CD4-positive, CD25-positive, alpha-beta regulatory T cell (primary cell): ENCODE measurements around the gene CRYAB. TPM values are rescaled to one million over a fixed set of nuclear protein-coding genes. Genes with fewer than 3 reads are reported as not detected.
"Not testable (repeated sequence)": the region's sequence is repeated elsewhere in the genome, so short reads cannot be mapped to it uniquely, and the experiment has no call there.

Experiments used
- ATAC-seq, 2 donors: fragments of 150-1000 bp; cut with Tn5 transposase; one replicate each; pipeline ENCODE4 v1.10.0; 2021; ENCODE audit warnings: low read depth in 2 of 2, moderate number of reproducible peaks in 2 of 2, moderate library complexity in 1 of 2
- DNase-seq, 3 donors: peaks; one replicate each; pipeline versions ENCODE4 v3.0.0 to v3.0.0-alpha.2; 2012 to 2022; ENCODE audit warnings: mixed read lengths in 1 of 3
- H3K27ac ChIP-seq: one replicate; pipeline ENCODE4 v1.7.0; 2013; ENCODE audit warnings: mild to moderate bottlenecking, low read length; ENCODE audit not compliant: insufficient read depth, poor library complexity, severe bottlenecking
- H3K27me3 ChIP-seq: one replicate; pipeline ENCODE4 v1.7.0; 2013; ENCODE audit warnings: low read length; ENCODE audit not compliant: control insufficient read depth, insufficient read depth
- H3K36me3 ChIP-seq: one replicate; pipeline ENCODE4 v1.7.0; 2013; ENCODE audit warnings: mild to moderate bottlenecking, low read length, moderate library complexity; ENCODE audit not compliant: control insufficient read depth, insufficient read depth
- H3K4me1 ChIP-seq: 2 replicates; pipeline ENCODE4 v1.7.0; 2013; ENCODE audit warnings: mild to moderate bottlenecking, low read length; ENCODE audit not compliant: insufficient read depth, control insufficient read depth, poor library complexity, severe bottlenecking
- H3K4me3 ChIP-seq: one replicate; pipeline ENCODE4 v1.7.0; 2013; ENCODE audit warnings: low read depth, mild to moderate bottlenecking, low read length, moderate library complexity
- H3K9me3 ChIP-seq, 2 experiments: 1 replicate in 1 of 2; 2 replicates in 1 of 2; pipeline ENCODE4 v1.7.0; 2013; ENCODE audit warnings: low read length in 2 of 2, mild to moderate bottlenecking in 1 of 2, moderate library complexity in 1 of 2; ENCODE audit not compliant: control insufficient read depth in 2 of 2
- H3K27ac Mint-ChIP-seq, 3 donors: one replicate each; pipeline ENCODE4 v1.8.0; 2020 to 2022; ENCODE audit warnings: mild to moderate bottlenecking in 3 of 3, mixed read lengths in 3 of 3, moderate library complexity in 2 of 3
- H3K27me3 Mint-ChIP-seq: one replicate; pipeline ENCODE4 v1.8.0; 2022; ENCODE audit warnings: mild to moderate bottlenecking, mixed read lengths
- H3K36me3 Mint-ChIP-seq: one replicate; pipeline ENCODE4 v1.8.0; 2020; ENCODE audit warnings: mixed read lengths
- H3K4me1 Mint-ChIP-seq, 4 donors: one replicate each; pipeline ENCODE4 v1.8.0; 2020 to 2022; ENCODE audit warnings: mixed read lengths in 4 of 4, mild to moderate bottlenecking in 1 of 4
- H3K4me3 Mint-ChIP-seq, 4 donors: one replicate each; pipeline ENCODE4 v1.8.0; 2020 to 2022; ENCODE audit warnings: mild to moderate bottlenecking in 4 of 4, mixed read lengths in 4 of 4, moderate library complexity in 3 of 4
- H3K9me3 Mint-ChIP-seq, 7 donors: one replicate each; pipeline ENCODE4 v1.8.0; 2020 to 2022; ENCODE audit warnings: mixed read lengths in 7 of 7, mild to moderate bottlenecking in 3 of 7, moderate library complexity in 2 of 7
- polyA plus RNA-seq, 4 donors: library from polyadenylated mRNA; unstranded; fragments of 300-500 nt; fragmentation: Illumina TruSeq; gene quantifications; one replicate each; pipeline ENCODE4 v1.2.3, GENCODE V29; 2021
- total RNA-seq: library from RNA; stranded (reverse); gene quantifications from one replicate; pipeline ENCODE4 v1.2.3, GENCODE V29; 2022

CRYAB gene
- total and polyA plus RNA-seq, 5 donors from 2014 or later = not detected

- Histone ChIP-seq H3K27me3 (no peaks in the 10 kb centered on the region), H3K4me3 (no peak overlapping the region), H3K9me3 (no peaks in the 10 kb centered on the region), H3K4me1 (peaks cover 26% of the 10 kb centered on the region), H3K27ac (no peak overlapping the region), H3K36me3 (no peaks in the 10 kb centered on the region)
- Mint-ChIP-seq H3K9me3 (no peaks in the 10 kb centered on the region), H3K36me3 (no peaks in the 10 kb centered on the region), H3K4me1 (peaks cover 13 to 31% (median 21%) of the 10 kb centered on the region in 4 donors), H3K4me3 (peak overlapping the region; percentile 76 to 89 (median 80)), H3K27ac (peak overlapping the region; percentile 51 to 87 (median 73)), H3K27me3 (peaks cover 13% of the 10 kb centered on the region)
- ATAC-seq (no peak), DNase-seq (peak in 1 of 3 donors; percentile 14)
Measured at GRCh38 chr11:111937844-111938243, 26.3 kb upstream of the CRYAB start.

- peaks cover 26% of the 10 kb centered on the region for H3K4me1 ChIP-seq
- H3K4me3 Mint-ChIP-seq = peak overlapping the region; percentile 76 to 89 (median 80)
- H3K9me3 ChIP-seq = no peaks in the 10 kb centered on the region
- peak overlapping the region in 2 of 3 donors; percentile 51 to 73 for H3K27ac Mint-ChIP-seq
- H3K36me3 Mint-ChIP-seq = no peaks in the 10 kb centered on the region
- H3K27ac ChIP-seq = no peak overlapping the region
- H3K27me3 Mint-ChIP-seq = peaks cover 16% of the 10 kb centered on the region
- ATAC-seq (no peak), DNase-seq (peak in 1 of 3 donors; percentile 16)
- H3K4me3 ChIP-seq = no peak overlapping the region
- no peaks in the 10 kb centered on the region for H3K36me3 ChIP-seq
- no peaks in the 10 kb centered on the region for H3K9me3 Mint-ChIP-seq
- H3K27me3 ChIP-seq = no peaks in the 10 kb centered on the region
- peaks cover 13 to 36% (median 24%) of the 10 kb centered on the region in 4 donors for H3K4me1 Mint-ChIP-seq
Measured at GRCh38 chr11:111937461-111937769, 25.8 kb upstream of the CRYAB start.

GRCh38 chr11:111936040-111936540 lies 24.5 kb upstream of the CRYAB start:
- Mint-ChIP-seq H3K27ac (peak overlapping the region in 2 of 3 donors; percentile 85 to 89), H3K36me3 (no peaks in the 10 kb centered on the region), H3K4me1 (peaks cover 13 to 43% (median 24%) of the 10 kb centered on the region in 4 donors), H3K4me3 (peak overlapping the region; percentile 83 to 92 (median 88)), H3K9me3 (no peaks in the 10 kb centered on the region), H3K27me3 (peaks cover 21% of the 10 kb centered on the region)
- peaks cover 33% of the 10 kb centered on the region for H3K4me1 ChIP-seq
- no peak for ATAC-seq
- H3K27me3 ChIP-seq = no peaks in the 10 kb centered on the region
- no peak overlapping the region for H3K27ac ChIP-seq
- no peaks in the 10 kb centered on the region for H3K9me3 ChIP-seq
- no peaks in the 10 kb centered on the region for H3K36me3 ChIP-seq
- DNase-seq = no peak
- H3K4me3 ChIP-seq = peak overlapping the region; percentile 70

DNA sequence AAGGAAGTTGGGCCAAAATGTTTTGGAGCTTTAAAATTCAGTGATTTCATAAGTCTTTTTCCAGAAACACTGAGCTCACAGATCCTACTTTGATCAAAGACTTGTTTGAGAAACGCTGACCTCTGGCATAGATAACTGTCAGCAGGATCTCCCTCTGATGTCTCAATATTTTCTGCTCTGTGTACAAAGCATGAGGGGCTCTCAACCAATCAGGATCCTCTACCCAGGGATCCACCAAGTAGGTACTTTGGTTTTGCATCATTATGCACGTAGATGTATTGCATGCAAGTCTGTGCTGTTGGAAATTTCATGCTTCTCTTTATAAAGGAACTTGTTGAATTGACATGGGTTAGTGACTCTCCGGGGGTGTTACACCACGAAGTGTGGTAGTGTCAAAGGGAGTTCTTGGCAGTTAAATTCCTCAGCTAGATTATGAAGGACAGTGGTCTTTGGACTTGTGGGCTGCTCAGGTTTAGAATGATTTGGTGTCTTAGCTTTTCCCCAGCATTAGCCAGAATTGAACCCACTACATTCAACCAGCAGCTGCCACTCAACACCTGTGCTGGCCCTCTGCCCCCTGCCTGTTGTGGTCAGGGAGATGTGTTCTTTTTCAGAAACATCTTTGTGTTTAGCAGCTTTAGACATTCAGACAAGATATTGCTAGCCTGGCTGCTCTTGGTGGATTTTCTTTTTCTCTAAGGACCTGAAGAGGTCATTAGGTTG lies 23.9 kb upstream of the CRYAB start:
- H3K27me3 ChIP-seq = no peaks in the 10 kb centered on the region
- no peaks in the 10 kb centered on the region for H3K36me3 Mint-ChIP-seq
- H3K27ac Mint-ChIP-seq = peak overlapping the region in 1 of 3 donors; percentile 8
- H3K27ac ChIP-seq = no peak overlapping the region
- H3K4me1 ChIP-seq = peaks cover 33% of the 10 kb centered on the region
- no peak overlapping the region for H3K4me3 ChIP-seq
- ATAC-seq = no peak
- peaks cover 13 to 43% (median 24%) of the 10 kb centered on the region in 4 donors for H3K4me1 Mint-ChIP-seq
- no peaks in the 10 kb centered on the region for H3K9me3 Mint-ChIP-seq
- DNase-seq = peak in 1 of 3 donors; percentile 20
- H3K4me3 Mint-ChIP-seq = peak overlapping the region in 2 of 4 donors; percentile 83 to 88
- peaks cover 21% of the 10 kb centered on the region for H3K27me3 Mint-ChIP-seq
- no peaks in the 10 kb centered on the region for H3K36me3 ChIP-seq
- H3K9me3 ChIP-seq = no peaks in the 10 kb centered on the region

DNA sequence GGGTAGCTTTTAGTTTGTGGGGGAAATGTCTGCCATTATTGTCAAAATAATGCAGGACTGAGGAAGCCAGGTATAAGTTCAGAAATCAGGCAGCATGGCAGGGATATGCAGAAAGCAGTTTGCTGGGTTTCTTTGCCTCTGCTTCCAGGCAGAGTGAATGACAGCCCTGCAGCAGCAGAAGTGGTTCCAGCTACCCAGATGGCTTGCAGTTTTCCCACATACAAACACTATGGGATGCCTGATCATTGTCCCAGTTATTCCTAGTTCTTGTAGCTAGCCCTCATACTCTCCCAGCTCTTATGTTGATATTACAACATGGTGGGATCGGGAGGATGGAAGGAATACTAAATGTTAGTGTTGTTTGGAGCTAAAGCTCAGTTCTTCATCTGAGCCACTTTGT lies 22.7 kb upstream of the CRYAB start:
- ATAC-seq (no peak), DNase-seq (no peak)
- Mint-ChIP-seq H3K36me3 (no peaks in the 10 kb centered on the region), H3K4me1 (peaks cover 13 to 40% (median 24%) of the 10 kb centered on the region in 4 donors), H3K4me3 (peak overlapping the region in 1 of 4 donors; percentile 4), H3K27ac (no peak overlapping the region), H3K9me3 (no peaks in the 10 kb centered on the region), H3K27me3 (peaks cover 21% of the 10 kb centered on the region)
- Histone ChIP-seq H3K27me3 (no peaks in the 10 kb centered on the region), H3K36me3 (no peaks in the 10 kb centered on the region), H3K4me1 (peaks cover 33% of the 10 kb centered on the region), H3K4me3 (no peak overlapping the region), H3K27ac (no peak overlapping the region), H3K9me3 (no peaks in the 10 kb centered on the region)

DNA sequence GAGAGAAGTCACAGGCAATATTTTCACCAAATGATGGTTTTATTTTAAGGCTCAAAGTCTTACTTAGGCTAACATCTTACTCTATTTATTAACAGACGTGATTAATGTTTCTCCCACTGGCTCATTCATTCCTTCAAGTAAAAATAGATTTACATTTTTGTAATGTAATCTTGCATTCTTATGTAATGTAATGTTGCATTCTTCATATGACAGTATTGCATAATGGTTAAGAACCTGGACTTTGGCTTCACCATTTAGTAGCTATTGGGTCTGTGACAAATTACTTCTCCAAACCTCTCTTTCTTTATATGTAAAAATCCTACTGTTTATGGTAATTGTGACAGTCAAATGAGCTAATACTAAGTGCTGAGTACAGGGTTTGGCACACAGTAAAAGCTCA lies 22.3 kb upstream of the CRYAB start:
- Histone ChIP-seq H3K4me1 (peaks cover 30% of the 10 kb centered on the region), H3K9me3 (no peaks in the 10 kb centered on the region), H3K27ac (no peak overlapping the region), H3K27me3 (no peaks in the 10 kb centered on the region), H3K4me3 (no peak overlapping the region), H3K36me3 (no peaks in the 10 kb centered on the region)
- H3K36me3 Mint-ChIP-seq = no peaks in the 10 kb centered on the region
- no peak for ATAC-seq
- no peak for DNase-seq
- H3K27ac Mint-ChIP-seq = no peak overlapping the region
- H3K27me3 Mint-ChIP-seq = peaks cover 17% of the 10 kb centered on the region
- H3K9me3 Mint-ChIP-seq = no peaks in the 10 kb centered on the region
- H3K4me1 Mint-ChIP-seq = peaks cover 12 to 35% (median 21%) of the 10 kb centered on the region in 4 donors
- H3K4me3 Mint-ChIP-seq = no peak overlapping the region

- not testable (repeated sequence) for H3K4me3 ChIP-seq, H3K4me3 Mint-ChIP-seq, H3K27me3 ChIP-seq, H3K9me3 Mint-ChIP-seq, DNase-seq, H3K9me3 ChIP-seq, ATAC-seq, H3K36me3 Mint-ChIP-seq, H3K36me3 ChIP-seq, H3K27ac ChIP-seq
- Mint-ChIP-seq H3K4me1 (peaks cover 5 to 28% (median 14%) of the 10 kb centered on the region in 4 donors), H3K27me3 (peaks cover 13% of the 10 kb centered on the region), H3K27ac (peak overlapping the region in 1 of 3 donors; percentile 43)
- H3K4me1 ChIP-seq = peaks cover 24% of the 10 kb centered on the region
Measured at GRCh38 chr11:111933176-111933575, 21.6 kb upstream of the CRYAB start.

GRCh38 chr11:111932611-111932950 lies 21.0 kb upstream of the CRYAB start:
- Mint-ChIP-seq H3K9me3 (no peaks in the 10 kb centered on the region), H3K4me1 (peaks cover 1 to 22% (median 10%) of the 10 kb centered on the region in 4 donors), H3K36me3 (no peaks in the 10 kb centered on the region), H3K4me3 (peak overlapping the region in 3 of 4 donors; percentile 2 to 81 (median 35)), H3K27ac (peak overlapping the region in 1 of 3 donors; percentile 50), H3K27me3 (peaks cover 8% of the 10 kb centered on the region)
- no peak overlapping the region for H3K27ac ChIP-seq
- no peaks in the 10 kb centered on the region for H3K9me3 ChIP-seq
- H3K27me3 ChIP-seq = no peaks in the 10 kb centered on the region
- DNase-seq (peak in 1 of 3 donors; percentile 16), ATAC-seq (no peak)
- no peak overlapping the region for H3K4me3 ChIP-seq
- H3K4me1 ChIP-seq = peaks cover 19% of the 10 kb centered on the region
- H3K36me3 ChIP-seq = no peaks in the 10 kb centered on the region
